GM12892 (cell line): ENCODE measurements around the gene HOXD4.

ENCODE experiments used
- POLR2A ChIP-seq: IDR thresholded peaks from 2 replicates; pipeline ENCODE4 v1.6.1; 2011; ENCODE audit warnings: low read depth, low read length, control low read depth
- POLR2AphosphoS5 ChIP-seq: IDR thresholded peaks from 2 replicates; pipeline ENCODE4 v1.6.1; 2011; ENCODE audit warnings: low read depth, low read length, control low read depth
- TAF1 ChIP-seq: IDR thresholded peaks from 2 replicates; pipeline ENCODE4 v1.6.1; 2011; ENCODE audit warnings: low read depth, mild to moderate bottlenecking, control low read depth, low read length, borderline replicate concordance

DNA sequence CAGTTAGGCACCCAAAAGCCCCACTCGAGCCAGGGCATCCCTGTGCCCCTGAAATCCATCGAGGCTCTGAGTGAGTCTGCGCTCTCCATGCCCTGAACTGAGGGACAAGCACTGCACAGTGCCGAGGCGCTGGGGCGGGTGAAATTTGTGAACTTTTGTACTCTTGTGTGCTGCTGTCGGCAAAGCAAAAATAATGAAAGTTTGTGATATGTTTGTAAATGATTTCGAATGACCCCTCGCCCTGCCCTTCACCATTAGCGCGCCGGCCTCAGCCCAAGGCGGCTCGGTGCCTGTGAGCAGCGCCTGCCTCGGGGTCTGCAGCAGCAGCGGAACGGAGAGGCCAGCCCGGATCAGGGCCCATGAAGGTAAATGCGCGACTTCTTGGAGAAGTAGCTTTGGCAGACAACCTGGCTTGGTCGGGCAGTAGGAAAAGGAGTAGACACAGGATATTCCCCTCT is 1.8 kb upstream of the HOXD4 start:
- TF ChIP-seq POLR2A (no peak), TAF1 (no peak), POLR2AphosphoS5 (no peak)
